SK-N-MC (cell line): ENCODE data around the gene JADE1.

ENCODE experiments used
- EZH2 ChIP-seq: fragments of 200-600 bp; sonication (generic); IDR thresholded peaks from one replicate; pipeline ENCODE4 v1.6.1; 2017; ENCODE audit warnings: antibody characterized with exemption
- FOXP2 ChIP-seq: optimal IDR thresholded peaks from 2 replicates; pipeline ENCODE3; 2011; ENCODE audit warnings: mild to moderate bottlenecking, moderate library complexity; ENCODE audit not compliant: insufficient read depth; ENCODE audit errors: extremely low read length, control extremely low read depth
- POLR2AphosphoS5 ChIP-seq: IDR thresholded peaks from 2 replicates; pipeline ENCODE4 v1.6.1; 2012; ENCODE audit warnings: mild to moderate bottlenecking, low read depth, low read length, borderline replicate concordance

DNA sequence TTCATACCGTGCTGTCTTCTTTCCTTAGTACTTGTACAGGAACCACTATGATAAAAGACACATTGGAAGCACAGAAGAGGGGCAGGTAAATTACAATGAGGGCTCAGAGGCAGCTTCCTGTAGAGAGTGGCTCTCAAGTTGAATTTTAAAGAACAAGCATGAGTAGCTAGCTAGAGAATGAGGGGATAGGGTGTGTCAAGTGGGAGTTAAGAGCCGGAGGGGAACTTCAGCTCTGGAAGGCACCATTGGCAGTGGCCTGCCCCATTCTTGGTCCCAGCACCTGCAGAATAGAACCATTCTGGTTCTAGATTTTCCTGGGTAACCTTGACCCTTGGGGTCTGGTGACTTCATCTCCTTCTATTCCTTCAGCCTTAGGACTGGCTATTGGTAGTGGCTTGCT lies 34.0 kb upstream of the JADE1 start:
- TF ChIP-seq EZH2 (no peak), POLR2AphosphoS5 (no peak), FOXP2 (no peak)
